Muscle of leg (tissue), 11 donors: ENCODE data around the gene POLD4. TPM values are rescaled to one million over a fixed set of nuclear protein-coding genes. Genes with fewer than 3 reads are reported as not detected.

ENCODE experiments used
- DNase-seq: peaks from one replicate; pipeline ENCODE4 v3.0.0; 2013
- H3K27ac ChIP-seq: one replicate; pipeline ENCODE4 v1.5.1; 2013; ENCODE audit warnings: mild to moderate bottlenecking, low read length, control low read depth
- H3K27me3 ChIP-seq: one replicate; pipeline ENCODE4 v1.6.1; 2013; ENCODE audit warnings: low read length; ENCODE audit not compliant: control insufficient read depth, insufficient read depth
- H3K36me3 ChIP-seq: one replicate; pipeline ENCODE4 v1.6.1; 2013; ENCODE audit warnings: low read length; ENCODE audit not compliant: control insufficient read depth, insufficient read depth
- H3K4me1 ChIP-seq: one replicate; pipeline ENCODE4 v1.6.1; 2013; ENCODE audit warnings: low read length; ENCODE audit not compliant: control insufficient read depth, insufficient read depth
- H3K4me3 ChIP-seq: one replicate; pipeline ENCODE4 v1.5.1; 2013; ENCODE audit warnings: low read length, control low read depth
- H3K9me3 ChIP-seq: replicated peaks from 2 replicates; pipeline ENCODE4 v1.6.1; 2013; ENCODE audit warnings: low read depth, low read length; ENCODE audit not compliant: control insufficient read depth
- WGBS: methylation state at CpG from one replicate; pipeline ENCODE4 v1.1.5; 2013; ENCODE audit warnings: missing lambda C conversion rate; ENCODE audit not compliant: insufficient coverage; 5-methylcytosine and 5-hydroxymethylcytosine counted together
- polyA plus RNA-seq, 8 donors: library from polyadenylated mRNA; unstranded; fragments of 120-200 nt; gene quantifications; one replicate each; pipeline versions ENCODE4 v1.2.1 to v1.2.3, GENCODE V29; 2013; ENCODE audit warnings: inconsistent platforms in 1 of 8, low replicate concordance in 1 of 8; ENCODE audit not compliant: insufficient read length in 8 of 8, insufficient read depth in 1 of 8
- total RNA-seq: library from RNA; stranded (reverse); fragments of 120-200 nt; gene quantifications from one replicate; pipeline ENCODE4 v1.2.4, GENCODE V29; 2013

Gene POLD4
- total and polyA plus RNA-seq, 9 donors = 24.6 to 53.6 (median 32.7) TPM

DNA sequence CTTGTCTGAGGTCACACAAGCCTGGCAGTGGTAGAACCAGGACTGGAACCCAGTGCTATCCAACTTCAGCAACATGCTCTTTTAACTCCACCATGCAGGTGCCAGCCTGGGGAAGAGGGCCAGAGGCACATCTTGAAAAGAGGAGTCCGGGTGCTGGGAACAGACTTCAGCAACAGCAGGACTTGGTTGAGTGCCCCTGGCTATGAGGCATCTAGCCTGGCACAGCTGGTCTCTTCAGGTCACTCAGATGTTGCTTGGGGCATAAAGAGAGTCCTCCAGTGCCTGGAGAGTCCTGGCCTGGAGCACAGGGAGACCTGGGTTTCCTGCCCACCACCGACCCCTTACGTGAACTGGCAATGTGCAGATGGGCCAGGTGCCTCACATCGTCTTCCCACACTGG, 25.2 kb upstream of the POLD4 start:
- 66% methylated on average over 4 of the region's 4 CpGs for WGBS
- H3K9me3 ChIP-seq = no peaks in the 10 kb centered on the region
- H3K36me3 ChIP-seq = no peaks in the 10 kb centered on the region
- no peak for DNase-seq
- H3K27ac ChIP-seq = no peak overlapping the region
- H3K27me3 ChIP-seq = peaks cover 48% of the 10 kb centered on the region
- no peak overlapping the region for H3K4me3 ChIP-seq
- H3K4me1 ChIP-seq = peaks cover 18% of the 10 kb centered on the region

DNA sequence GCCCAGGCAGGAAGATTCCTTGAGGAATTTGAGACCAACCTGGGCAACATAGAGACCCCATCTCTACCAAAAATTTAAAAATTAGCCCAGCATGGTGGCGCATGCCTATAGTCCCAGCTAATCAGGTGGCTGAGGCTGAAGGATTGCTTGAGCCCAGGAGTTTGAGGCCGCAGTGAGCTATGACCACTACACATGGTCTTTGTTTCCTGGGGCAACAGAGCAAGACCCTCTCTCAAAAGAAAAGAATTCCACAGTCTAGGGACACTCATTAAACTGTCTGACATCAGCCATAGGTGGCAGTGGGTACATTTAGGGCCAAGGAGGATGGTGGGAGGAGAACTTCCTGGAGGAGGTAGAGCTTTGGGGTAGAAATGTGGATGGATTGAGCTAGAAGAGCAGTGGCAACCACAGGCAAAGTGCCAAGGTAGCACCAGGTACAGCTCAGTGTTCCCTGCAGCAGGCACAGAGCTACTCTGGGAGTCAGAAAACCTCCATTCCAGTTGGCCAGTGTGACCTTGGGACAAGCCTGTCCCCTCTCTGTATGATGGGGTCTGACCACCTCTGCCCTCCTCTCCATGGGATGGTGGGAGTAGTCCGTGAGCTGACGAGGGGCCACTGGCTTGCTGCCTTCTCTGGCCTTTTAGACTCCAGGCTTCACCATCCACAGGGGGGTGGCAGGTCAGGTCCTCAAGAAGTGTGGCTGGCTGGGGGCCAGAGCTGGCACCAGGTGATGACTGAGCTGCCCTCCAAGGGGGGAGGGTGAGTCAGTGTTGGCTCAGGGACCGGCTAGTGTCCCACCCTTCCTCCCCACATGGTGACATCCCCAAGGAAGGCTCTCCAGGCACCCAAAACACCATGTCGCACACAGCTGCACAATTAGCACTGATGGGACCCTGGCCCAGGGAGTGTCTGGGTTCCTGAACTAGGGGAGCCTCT, 23.8 kb upstream of the POLD4 start:
- peaks cover 45% of the 10 kb centered on the region for H3K27me3 ChIP-seq

DNA sequence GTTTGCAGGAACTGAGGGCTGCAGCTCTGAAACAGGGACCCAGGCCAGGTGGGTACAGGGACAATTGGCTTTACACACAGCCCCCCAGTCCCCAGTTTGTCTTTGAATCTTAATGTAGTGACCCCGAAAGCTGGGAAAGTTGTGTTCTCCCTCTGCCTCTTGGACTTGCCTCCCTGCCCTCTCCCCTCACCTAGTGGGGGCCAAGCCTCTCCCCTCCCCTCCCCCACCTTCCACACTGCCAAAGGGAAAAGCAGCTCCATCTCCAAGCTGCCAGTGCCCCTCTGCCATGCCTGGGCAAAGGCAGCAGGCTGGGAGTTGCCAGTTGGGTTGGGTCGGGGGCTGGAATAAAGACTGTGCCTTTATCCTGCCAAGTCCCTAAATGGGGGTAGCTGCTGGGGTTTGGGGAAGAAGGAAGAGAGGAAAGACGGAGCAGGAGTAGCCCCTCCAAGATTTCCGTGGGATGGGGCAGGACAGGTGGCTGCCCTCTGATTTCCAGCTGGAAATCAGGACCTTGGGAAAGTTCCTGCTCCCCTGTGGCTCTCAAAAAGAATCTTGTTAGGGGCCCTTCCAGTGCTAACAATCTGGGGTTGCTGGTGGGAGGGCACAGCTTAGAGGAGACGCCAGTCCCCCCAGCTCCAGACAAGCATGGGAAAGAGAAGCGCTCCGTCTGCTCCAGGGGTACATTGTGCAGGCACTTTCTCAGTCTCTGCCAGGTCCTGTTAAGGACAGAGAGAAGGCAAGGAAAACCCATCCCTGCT, 22.9 kb upstream of the POLD4 start:
- H3K27me3 ChIP-seq = peaks cover 47% of the 10 kb centered on the region
- WGBS = 31% methylated on average over 6 of the region's 7 CpGs
- H3K4me3 ChIP-seq = no peak overlapping the region
- H3K9me3 ChIP-seq = no peaks in the 10 kb centered on the region
- no peaks in the 10 kb centered on the region for H3K36me3 ChIP-seq
- peaks cover 28% of the 10 kb centered on the region for H3K4me1 ChIP-seq
- no peak for DNase-seq
- no peak overlapping the region for H3K27ac ChIP-seq

More for the DNA sequence above, 23.8 kb upstream of the POLD4 start:
- H3K9me3 ChIP-seq = no peaks in the 10 kb centered on the region
- no peaks in the 10 kb centered on the region for H3K36me3 ChIP-seq
- H3K27ac ChIP-seq = no peak overlapping the region
- no peak overlapping the region for H3K4me3 ChIP-seq
- no CpG with 5 or more reads among the region's 6 CpGs for WGBS
- H3K4me1 ChIP-seq = peaks cover 19% of the 10 kb centered on the region
- DNase-seq = no peak

DNA sequence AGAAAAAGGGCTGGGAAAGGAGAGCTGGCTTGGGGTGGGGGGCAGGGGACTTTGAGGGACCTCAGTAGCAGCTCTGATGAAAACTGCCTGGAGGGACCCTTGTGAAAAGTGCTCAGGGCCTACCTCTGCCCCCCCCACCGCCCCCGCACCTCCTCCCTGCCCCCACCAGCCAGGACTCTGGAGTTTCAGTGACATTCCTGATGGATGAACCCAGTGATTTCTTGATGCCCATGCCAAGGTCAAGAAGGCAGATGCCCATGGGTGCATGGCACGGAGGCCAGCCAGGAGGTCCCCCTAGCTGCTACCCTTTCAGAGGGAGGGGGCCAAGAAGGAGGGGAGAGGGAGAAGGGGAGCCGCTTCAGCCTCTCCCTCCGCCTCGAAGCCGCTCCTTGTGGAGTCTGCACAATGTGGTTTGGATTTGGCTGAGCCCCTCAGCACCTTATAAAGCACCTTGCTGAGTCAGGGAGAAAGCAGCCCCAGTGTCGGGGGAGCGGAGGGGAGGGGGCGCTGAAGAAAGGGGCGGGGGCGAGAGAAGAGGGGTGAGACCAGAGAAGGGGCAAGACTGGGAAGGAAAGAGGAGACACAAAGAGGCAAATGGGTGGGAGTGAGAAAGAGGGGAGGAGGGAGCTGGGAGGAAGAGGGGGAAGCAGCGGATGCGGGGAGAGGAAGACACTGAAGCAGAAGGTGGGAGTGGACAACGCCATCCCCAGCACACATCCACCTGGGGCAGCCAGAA, 22.1 kb upstream of the POLD4 start:
- Histone ChIP-seq H3K4me1 (peaks cover 35% of the 10 kb centered on the region), H3K36me3 (no peaks in the 10 kb centered on the region), H3K9me3 (no peaks in the 10 kb centered on the region), H3K27ac (no peak overlapping the region), H3K27me3 (peaks cover 45% of the 10 kb centered on the region), H3K4me3 (no peak overlapping the region)
- DNase-seq = no peak
- WGBS = 3% methylated on average over 4 of the region's 15 CpGs

DNA sequence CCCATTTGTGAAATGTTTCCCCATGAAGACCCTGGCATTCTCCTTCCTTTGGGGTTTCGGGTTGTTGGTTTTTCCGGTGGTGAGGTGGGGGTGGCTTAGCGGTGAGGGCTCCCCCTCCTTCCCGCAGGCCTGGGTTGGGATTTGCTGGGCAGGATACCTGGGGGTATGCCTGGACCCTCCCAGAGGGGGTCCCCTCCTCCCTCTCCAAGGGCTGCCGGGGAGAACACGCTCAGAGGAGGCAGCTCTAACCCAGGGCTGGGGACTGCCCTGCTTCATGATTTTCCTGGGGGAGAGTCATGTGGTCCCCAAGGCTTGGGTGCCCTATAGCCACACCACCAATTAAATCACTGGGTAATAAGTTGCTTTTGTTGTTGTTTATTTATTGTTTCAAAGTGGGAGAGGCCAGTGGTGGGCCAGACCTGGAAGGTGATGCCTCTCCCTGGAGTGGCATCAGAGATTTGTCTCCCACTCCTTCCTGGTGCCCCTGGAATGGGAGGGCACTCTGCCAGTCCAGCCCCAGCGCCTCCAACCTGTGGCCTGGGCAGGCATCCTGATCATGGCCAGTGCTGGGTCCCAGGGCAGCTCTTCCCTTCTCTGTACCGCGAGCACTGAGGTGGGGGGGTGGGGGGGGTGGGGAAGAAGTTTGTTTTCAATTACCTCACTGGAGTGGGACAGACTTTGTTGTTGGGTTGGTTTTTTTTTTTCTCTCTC, 21.4 kb upstream of the POLD4 start:
- DNase-seq = no peak
- Histone ChIP-seq H3K36me3 (no peaks in the 10 kb centered on the region), H3K27ac (no peak overlapping the region), H3K27me3 (peaks cover 48% of the 10 kb centered on the region), H3K4me1 (peaks cover 41% of the 10 kb centered on the region), H3K9me3 (no peaks in the 10 kb centered on the region), H3K4me3 (no peak overlapping the region)
- WGBS = no CpG with 5 or more reads among the region's 9 CpGs

DNA sequence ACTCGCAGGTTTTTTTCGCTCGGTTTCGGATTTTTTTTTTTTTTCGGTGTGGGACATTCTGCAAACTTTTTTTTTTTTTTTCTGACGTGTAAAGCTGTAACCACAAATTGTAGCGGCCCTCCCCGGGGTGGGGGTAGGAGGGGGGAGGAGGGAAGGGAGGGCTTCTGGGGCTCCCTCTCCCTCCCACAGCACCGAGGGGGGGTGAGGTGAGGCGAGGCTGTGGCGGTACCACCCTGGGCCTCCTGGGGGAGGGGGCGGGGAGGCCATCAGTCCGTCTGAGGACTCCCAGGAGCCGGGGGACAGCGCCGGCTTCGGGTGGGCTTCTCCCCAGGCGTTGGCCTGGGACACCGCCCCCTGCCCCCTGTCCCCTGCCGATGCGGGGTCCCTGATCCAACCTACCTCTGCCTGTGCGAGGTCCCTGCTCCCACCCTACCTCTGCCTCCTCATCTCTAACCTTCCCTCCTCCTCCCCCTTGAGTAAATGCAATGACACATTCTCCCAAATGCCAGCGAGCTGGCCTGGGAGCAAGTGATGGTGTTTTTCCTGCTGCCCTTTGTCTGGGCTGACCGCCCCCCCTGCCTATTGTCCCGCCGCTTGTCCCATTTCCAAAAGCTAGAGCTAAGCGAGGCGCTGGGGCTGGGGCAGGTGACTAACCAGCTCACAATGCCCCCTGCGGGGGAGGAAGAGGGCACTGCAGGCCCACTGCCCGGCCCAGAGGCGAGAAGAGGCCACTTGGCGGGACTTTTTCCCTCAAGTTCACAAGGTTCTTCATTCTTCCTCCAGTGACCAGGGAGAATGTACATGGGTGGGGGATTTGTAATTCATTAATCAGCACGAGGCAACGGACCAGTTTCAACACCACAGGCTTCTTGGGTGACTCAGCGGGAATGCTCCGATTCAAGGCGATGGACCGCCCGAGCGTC, 20.6 kb upstream of the POLD4 start:
- DNase-seq = peak; percentile 70
- Histone ChIP-seq H3K4me3 (peak overlapping the region; percentile 44), H3K4me1 (peaks cover 42% of the 10 kb centered on the region), H3K27ac (no peak overlapping the region), H3K27me3 (peaks cover 51% of the 10 kb centered on the region), H3K36me3 (no peaks in the 10 kb centered on the region), H3K9me3 (no peaks in the 10 kb centered on the region)
- WGBS = 6% methylated on average over 30 of the region's 40 CpGs

DNA sequence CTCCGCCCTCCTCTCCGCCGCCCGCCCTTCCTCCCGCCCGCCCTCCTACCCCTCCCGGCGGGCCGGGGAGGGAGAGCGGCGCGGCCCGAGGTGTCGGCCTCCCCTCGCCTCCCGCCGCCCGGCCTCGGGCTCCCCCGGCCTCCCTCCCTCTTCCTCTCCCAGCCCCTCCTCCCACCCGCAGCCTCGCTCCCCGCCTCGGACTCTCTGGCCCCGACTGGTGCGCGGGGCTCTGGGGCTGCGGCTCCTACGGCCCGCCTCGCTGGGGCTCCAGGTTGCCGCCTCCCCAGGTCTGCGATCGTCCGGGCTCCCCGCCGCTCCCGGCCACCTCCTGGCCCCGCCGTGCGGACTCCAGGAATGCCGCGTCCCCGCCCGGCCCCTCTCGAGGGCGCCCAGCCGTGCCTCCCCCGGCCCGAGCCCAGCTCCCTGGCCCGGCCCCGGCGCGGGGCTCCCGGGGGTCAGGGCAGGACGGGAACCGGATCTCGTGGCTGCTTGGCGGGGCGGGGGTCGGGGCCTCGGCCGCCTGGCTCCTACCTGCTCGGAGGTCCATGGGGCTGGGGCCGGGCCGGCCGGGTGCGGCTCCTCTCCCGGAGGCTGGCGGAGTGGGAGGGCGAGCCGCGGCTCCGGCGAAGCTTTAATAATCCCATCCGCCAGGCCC, 19.8 kb upstream of the POLD4 start, which contains the start of gene CLCF1:
CLCF1 (minus strand) TSS at position 606 of the 655 bp plus-strand sequence; CDS start at position 547, 59 bp downstream.
- Histone ChIP-seq H3K27me3 (peaks cover 49% of the 10 kb centered on the region), H3K9me3 (no peaks in the 10 kb centered on the region), H3K27ac (no peak within 1 kb of the TSS), H3K4me3 (peak within 1 kb of the TSS; percentile 46), H3K36me3 (no peaks in the 10 kb centered on the region), H3K4me1 (peaks cover 46% of the 10 kb centered on the region)
- WGBS = under 1% methylated on average over 64 of the region's 76 CpGs
- DNase-seq = peak; percentile 85

DNA sequence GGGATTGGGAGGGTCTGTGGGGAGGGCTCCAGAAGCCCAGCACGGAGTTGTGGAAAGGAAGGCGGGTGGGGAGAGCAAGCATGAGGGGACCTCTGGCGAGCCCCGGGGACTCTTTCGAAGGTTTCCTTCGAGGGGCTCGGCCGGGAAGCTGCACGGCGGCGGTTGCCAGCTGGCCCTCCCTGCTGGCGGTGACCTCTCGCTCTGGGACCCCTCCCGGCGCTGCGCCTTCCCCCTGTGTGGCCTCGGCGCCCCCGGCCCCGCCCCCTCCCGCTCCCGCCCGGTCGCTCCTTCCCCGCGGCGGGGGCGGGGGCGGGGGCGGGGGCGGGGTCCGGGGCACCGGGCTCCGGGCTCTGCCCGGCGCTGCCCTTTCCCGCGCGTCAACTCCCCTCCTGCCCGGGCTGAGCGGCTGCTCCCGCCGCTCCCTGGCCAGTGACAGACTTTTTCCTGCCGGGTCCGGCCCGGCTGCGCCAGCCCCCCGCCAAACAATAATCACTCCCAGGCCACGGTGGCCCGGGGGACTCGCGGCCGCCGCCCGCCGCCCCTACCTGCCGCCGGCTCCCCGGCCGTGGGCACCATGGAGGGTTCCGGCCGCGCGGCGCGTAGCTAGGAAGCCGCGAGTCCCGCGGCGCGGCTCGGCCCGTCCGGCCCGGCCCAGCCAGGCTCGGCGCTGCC, 19.1 kb upstream of the POLD4 start:
- H3K4me1 ChIP-seq = peaks cover 52% of the 10 kb centered on the region
- WGBS = under 1% methylated on average over 78 of the region's 78 CpGs
- H3K4me3 ChIP-seq = peak overlapping the region; percentile 46
- no peaks in the 10 kb centered on the region for H3K36me3 ChIP-seq
- H3K27me3 ChIP-seq = peaks cover 47% of the 10 kb centered on the region
- peak overlapping the region; percentile 58 for H3K27ac ChIP-seq
- no peaks in the 10 kb centered on the region for H3K9me3 ChIP-seq
- no peak for DNase-seq
